Panc1 (cell line): ENCODE results near the gene ATL2. TPM values are rescaled to one million over a fixed set of nuclear protein-coding genes. Genes with fewer than 3 reads are reported as not detected.

Experiments used
- ATAC-seq: fragments of 200-7000 bp; cut with Tn5 transposase; 2 replicates; pipeline ENCODE4 v1.9.1; 2020; ENCODE audit warnings: mild to moderate bottlenecking, moderate library complexity
- BruUV-seq: library from RNA; stranded (reverse); fragments of 400-500 nt; replicated peaks from 2 replicates; lab custom pipeline; 2021; lab: Mats Ljungman, UMichigan
- CTCF ChIA-PET: fragments of 300-600 bp; sonication (Branson Sonifier 250); formaldehyde crosslinking; loops from one replicate; lab custom pipeline; 2022; ENCODE audit warnings: antibody characterized with exemption; lab: Charles Lee
- POLR2A ChIA-PET: fragments of 300-600 bp; sonication (Branson Sonifier 250); formaldehyde crosslinking; loops from one replicate; lab custom pipeline; 2022; ENCODE audit warnings: antibody characterized with exemption; lab: Charles Lee
- DNase-seq: peaks from one replicate; pipeline ENCODE4 v3.0.0-alpha.2; 2010; ENCODE audit warnings: low read depth, low spot score
- H3K27ac ChIP-seq: 2 replicates; pipeline ENCODE4 v1.5.1; 2011; ENCODE audit warnings: mild to moderate bottlenecking, low read length, inconsistent platforms
- H3K27me3 ChIP-seq: fragments of 200-500 bp; sonication (Bioruptor generic); 2 replicates; pipeline ENCODE4 v1.6.0; 2014; ENCODE audit warnings: low read length, inconsistent platforms; ENCODE audit not compliant: control insufficient read depth, insufficient read depth
- H3K36me3 ChIP-seq: fragments of 200-500 bp; sonication (Bioruptor generic); 2 replicates; pipeline ENCODE4 v1.5.1; 2014; ENCODE audit warnings: inconsistent platforms, mild to moderate bottlenecking, low read length, moderate library complexity; ENCODE audit not compliant: control insufficient read depth, insufficient read depth
- H3K4me1 ChIP-seq: 2 replicates; pipeline ENCODE4 v1.5.1; 2011; ENCODE audit warnings: inconsistent platforms, mild to moderate bottlenecking, low read length, moderate library complexity; ENCODE audit not compliant: control insufficient read depth, insufficient read depth
- H3K4me3 ChIP-seq, 2 experiments: 2 replicates each; pipeline ENCODE4 v1.5.1; 2011 to 2012; ENCODE audit warnings: low read depth in 2 of 2, low read length in 2 of 2, mild to moderate bottlenecking in 2 of 2, inconsistent platforms in 1 of 2, moderate library complexity in 1 of 2
- H3K9me3 ChIP-seq: fragments of 200-500 bp; sonication (Bioruptor generic); 2 replicates; pipeline ENCODE4 v1.5.1; 2014; ENCODE audit warnings: low read depth, mild to moderate bottlenecking, inconsistent platforms, low read length, moderate library complexity; ENCODE audit not compliant: control insufficient read depth, insufficient read depth
- CTCF ChIP-seq: fragments of 450-650 bp; IDR thresholded peaks from 2 replicates; pipeline ENCODE4 v1.5.1; 2017; ENCODE audit warnings: mild to moderate bottlenecking
- POLR2AphosphoS5 ChIP-seq: IDR thresholded peaks from 2 replicates; pipeline ENCODE4 v1.6.1; 2012; ENCODE audit warnings: mild to moderate bottlenecking, low read depth, low read length, moderate library complexity
- REST ChIP-seq, 2 experiments: IDR thresholded peaks; 2 replicates each; pipeline ENCODE4 v1.6.1; 2011 to 2012; ENCODE audit warnings: low read depth in 2 of 2, control low read depth in 1 of 2, low read length in 1 of 2, mild to moderate bottlenecking in 1 of 2, moderate library complexity in 1 of 2; ENCODE audit not compliant: insufficient read depth in 1 of 2
- SIN3A ChIP-seq: IDR thresholded peaks from 2 replicates; pipeline ENCODE4 v1.6.1; 2012; ENCODE audit warnings: low read depth, mild to moderate bottlenecking, low read length, moderate library complexity, borderline replicate concordance; ENCODE audit not compliant: insufficient read depth
- TCF7L2 ChIP-seq: IDR thresholded peaks from 2 replicates; pipeline ENCODE4 v1.6.1; 2011; ENCODE audit warnings: mild to moderate bottlenecking, low read depth, low read length, inconsistent platforms
- in situ Hi-C: cut with HindIII; loops from 2 replicates; pipeline ENCODE4 v1.10.0; 2016; ENCODE audit warnings: low sequenced_read_pairs, low pct_unique_long_range_greater_than_20kb
- intact Hi-C: fragments of 100-400 bp; cut with micrococcal nuclease; formaldehyde crosslinking; loops from one replicate; pipeline ENCODE4 v1.10.0; 2022; ENCODE audit not compliant: unreplicated experiment
- total RNA-seq: library from RNA; stranded (reverse); gene quantifications from one replicate; pipeline ENCODE4 v1.2.1, GENCODE V29; 2021; ENCODE audit not compliant: unreplicated experiment

Gene ATL2
- total RNA-seq, 1 experiment from 2014 or later, result 78.7 TPM

- Histone ChIP-seq H3K27ac (no peak overlapping the region), H3K9me3 (no peaks in the 10 kb centered on the region), H3K4me3 (no peak overlapping the region), H3K27me3 (no peaks in the 10 kb centered on the region), H3K4me1 (no peaks in the 10 kb centered on the region), H3K36me3 (peaks cover 5% of the 10 kb centered on the region; the same call in 1 of the 2 replicates)
- CTCF ChIA-PET, result no interaction called here
- no TSS peak for BruUV-seq
- in situ Hi-C loops, result no loop called here
- DNase-seq, result no peak
- 0 out of 2 replicates have a peak, but pooled peaks have one; percentile 23 for ATAC-seq
- POLR2A ChIA-PET, result no interaction called here
- intact Hi-C loops, result no loop called here
- TF ChIP-seq REST (IDR thresholded peaks at IDR 0.05; ENCODE audit: insufficient read depth in 1 of 2, low read depth in 2 of 2, low read length in 1 of 2) (no peak), POLR2AphosphoS5 (no peak), CTCF (no peak), SIN3A (no peak), TCF7L2 (no peak)
Measured at GRCh38 chr2:38290332-38290731, 86.7 kb downstream of the ATL2 start.

- Histone ChIP-seq H3K27ac (no peak overlapping the region), H3K9me3 (no peaks in the 10 kb centered on the region), H3K27me3 (peaks cover 4% of the 10 kb centered on the region; the same call in 1 of the 2 replicates), H3K4me1 (no peaks in the 10 kb centered on the region), H3K4me3 (no peak overlapping the region), H3K36me3 (no peaks in the 10 kb centered on the region)
- ChIA-PET CTCF (no interaction called here), POLR2A (no interaction called here)
- intact Hi-C loops (no loop called here), in situ Hi-C loops (no loop called here)
- no TSS peak for BruUV-seq
- TF ChIP-seq TCF7L2 (no peak), CTCF (no peak), REST (IDR thresholded peaks at IDR 0.05; ENCODE audit: insufficient read depth in 1 of 2, low read depth in 2 of 2, low read length in 1 of 2) (no peak), SIN3A (no peak), POLR2AphosphoS5 (no peak)
- DNase-seq (no peak), ATAC-seq (no peak)
Measured at GRCh38 chr2:38284971-38285370, 92.1 kb downstream of the ATL2 start.
